Measurements from ENCODE around the gene IL13. TPM values are rescaled to one million over a fixed set of nuclear protein-coding genes. Genes with fewer than 3 reads are reported as not detected.

The IL13 gene
- total RNA-seq, 1 donor: not detected

GRCh38 chr5:132680780-132681475, 23.0 kb downstream of the IL13 start:
- Histone ChIP-seq H4K20me1 (ENCODE audit: insufficient read depth, low read length) (no peaks in the 10 kb centered on the region), H3K27ac (ENCODE audit: low read depth, low read length) (no peak overlapping the region), H3K27me3 (ENCODE audit: insufficient read depth, low read length) (no peaks in the 10 kb centered on the region), H3K4me3 (ENCODE audit: insufficient read depth, low read length) (no peak overlapping the region), H3K9me3 (ENCODE audit: low read depth, low read length) (no peaks in the 10 kb centered on the region), H3K36me3 (ENCODE audit: insufficient read depth, low read length) (no peaks in the 10 kb centered on the region), H3K4me2 (ENCODE audit: insufficient read depth, low read length) (no peak overlapping the region), H2AFZ (ENCODE audit: low read length) (no peak overlapping the region), H3K79me2 (ENCODE audit: insufficient read depth, low read length) (no peaks in the 10 kb centered on the region), H3K4me1 (ENCODE audit: insufficient read depth, low read length) (peaks cover 25% of the 10 kb centered on the region)
- no peak for DNase-seq (ENCODE audit: insufficient read length, low spot score, missing footprints)
- no peak for TF ChIP-seq CTCF (IDR thresholded peaks at IDR 0.05; ENCODE audit: extremely low read depth, low read depth, low read length)

- Histone ChIP-seq H3K9me3 (ENCODE audit: low read depth, low read length) (no peaks in the 10 kb centered on the region), H3K4me2 (ENCODE audit: insufficient read depth, low read length) (no peak overlapping the region)
- TF ChIP-seq CTCF (IDR thresholded peaks at IDR 0.05; ENCODE audit: extremely low read depth, low read depth, low read length): no peak
Observed at GRCh38 chr5:132681476-132681831, 23.5 kb downstream of the IL13 start.

GRCh38 chr5:132681983-132682382, 24.0 kb downstream of the IL13 start:
- Histone ChIP-seq H3K79me2 (ENCODE audit: insufficient read depth, low read length) (no peaks in the 10 kb centered on the region), H2AFZ (ENCODE audit: low read length) (no peak overlapping the region), H3K4me1 (ENCODE audit: insufficient read depth, low read length) (peaks cover 20% of the 10 kb centered on the region), H4K20me1 (ENCODE audit: insufficient read depth, low read length) (no peaks in the 10 kb centered on the region), H3K4me2 (ENCODE audit: insufficient read depth, low read length) (no peak overlapping the region), H3K27ac (ENCODE audit: low read depth, low read length) (no peak overlapping the region), H3K27me3 (ENCODE audit: insufficient read depth, low read length) (no peaks in the 10 kb centered on the region), H3K36me3 (ENCODE audit: insufficient read depth, low read length) (no peaks in the 10 kb centered on the region), H3K4me3 (ENCODE audit: insufficient read depth, low read length) (no peak overlapping the region), H3K9me3 (ENCODE audit: low read depth, low read length) (no peaks in the 10 kb centered on the region)
- no peak for DNase-seq (ENCODE audit: insufficient read length, low spot score, missing footprints)
- TF ChIP-seq CTCF (IDR thresholded peaks at IDR 0.05; ENCODE audit: extremely low read depth, low read depth, low read length): no peak

More at GRCh38 chr5:132681476-132681831, 23.5 kb downstream of the IL13 start:
- H3K79me2 ChIP-seq (ENCODE audit: insufficient read depth, low read length): no peaks in the 10 kb centered on the region
- no peaks in the 10 kb centered on the region for H4K20me1 ChIP-seq (ENCODE audit: insufficient read depth, low read length)
- H3K4me1 ChIP-seq (ENCODE audit: insufficient read depth, low read length): peaks cover 25% of the 10 kb centered on the region
- no peak for DNase-seq (ENCODE audit: insufficient read length, low spot score, missing footprints)
- H3K27me3 ChIP-seq (ENCODE audit: insufficient read depth, low read length): no peaks in the 10 kb centered on the region
- no peak overlapping the region for H2AFZ ChIP-seq (ENCODE audit: low read length)
- H3K36me3 ChIP-seq (ENCODE audit: insufficient read depth, low read length): no peaks in the 10 kb centered on the region
- no peak overlapping the region for H3K27ac ChIP-seq (ENCODE audit: low read depth, low read length)
- no peak overlapping the region for H3K4me3 ChIP-seq (ENCODE audit: insufficient read depth, low read length)

GRCh38 chr5:132684491-132684890, 26.5 kb downstream of the IL13 start:
- H3K4me1 ChIP-seq (ENCODE audit: insufficient read depth, low read length): peaks cover 11% of the 10 kb centered on the region
- H3K4me3 ChIP-seq (ENCODE audit: insufficient read depth, low read length): no peak overlapping the region
- H3K27me3 ChIP-seq (ENCODE audit: insufficient read depth, low read length): no peaks in the 10 kb centered on the region
- no peaks in the 10 kb centered on the region for H3K79me2 ChIP-seq (ENCODE audit: insufficient read depth, low read length)
- no peak overlapping the region for H3K27ac ChIP-seq (ENCODE audit: low read depth, low read length)
- no peak overlapping the region for H2AFZ ChIP-seq (ENCODE audit: low read length)
- H3K36me3 ChIP-seq (ENCODE audit: insufficient read depth, low read length): no peaks in the 10 kb centered on the region
- no peaks in the 10 kb centered on the region for H4K20me1 ChIP-seq (ENCODE audit: insufficient read depth, low read length)
- no peak overlapping the region for H3K4me2 ChIP-seq (ENCODE audit: insufficient read depth, low read length)
- no peak for TF ChIP-seq CTCF (IDR thresholded peaks at IDR 0.05; ENCODE audit: extremely low read depth, low read depth, low read length)
- H3K9me3 ChIP-seq (ENCODE audit: low read depth, low read length): no peaks in the 10 kb centered on the region
- no peak for DNase-seq (ENCODE audit: insufficient read length, low spot score, missing footprints)

Data from osteoblast (primary cell).